Suprapubic skin (tissue), 4 donors: ENCODE results near the gene KBTBD13.

ENCODE experiments used
- CTCF ChIP-seq, 2 donors: fragments of 200-600 bp in 1 of 2; fragments of 450-650 bp in 1 of 2; sonication (generic) in 1 of 2; IDR thresholded peaks; one replicate each; pipeline ENCODE4 v1.5.1; 2016 to 2019; ENCODE audit warnings: antibody characterized with exemption in 2 of 2, mild to moderate bottlenecking in 1 of 2, moderate library complexity in 1 of 2
- POLR2A ChIP-seq, 2 donors: fragments of 450-650 bp; IDR thresholded peaks; one replicate each; pipeline ENCODE4 v1.6.1; 2017; ENCODE audit warnings: antibody characterized with exemption in 2 of 2, mild to moderate bottlenecking in 2 of 2, moderate library complexity in 2 of 2
- POLR2AphosphoS5 ChIP-seq, 3 donors: sonication (generic); formaldehyde crosslinking; IDR thresholded peaks; one replicate each; pipeline ENCODE4 v1.6.1; 2017; ENCODE audit warnings: antibody characterized with exemption in 3 of 3

GRCh38 chr15:65072027-65072426 is 4.5 kb upstream of the KBTBD13 start:
- no peak for TF ChIP-seq POLR2A (IDR thresholded peaks at IDR 0.05)
- no peak for TF ChIP-seq CTCF (IDR thresholded peaks at IDR 0.05)
- TF ChIP-seq POLR2AphosphoS5 (IDR thresholded peaks at IDR 0.05): no peak
